Vagina (tissue), 2 donors: ENCODE data around the gene TNS3. TPM values are rescaled to one million over a fixed set of nuclear protein-coding genes. Genes with fewer than 3 reads are reported as not detected.

Experiments used
- DNase-seq, 2 donors: peaks; one replicate each; pipeline ENCODE4 v3.0.0-alpha.2; 2017; ENCODE audit errors: extremely low spot score in 2 of 2
- H3K27ac ChIP-seq: fragments of 200-600 bp; sonication (generic); one replicate; pipeline ENCODE4 v1.5.1; 2019
- H3K27me3 ChIP-seq: fragments of 200-600 bp; sonication (generic); one replicate; pipeline ENCODE4 v1.5.1; 2019
- H3K36me3 ChIP-seq, 2 donors: fragments of 200-600 bp; sonication (generic); one replicate each; pipeline ENCODE4 v1.5.1; 2017 to 2019
- H3K4me1 ChIP-seq: fragments of 200-600 bp; sonication (generic); one replicate; pipeline ENCODE4 v1.5.1; 2019
- H3K4me3 ChIP-seq, 2 donors: fragments of 200-600 bp; sonication (generic); 1 replicate in 1 of 2; 2 replicates in 1 of 2; pipeline ENCODE4 v1.5.1; 2016 to 2019
- H3K9me3 ChIP-seq: fragments of 200-600 bp; sonication (generic); one replicate; pipeline ENCODE4 v1.5.1; 2019
- CTCF ChIP-seq, 3 experiments: fragments of 450-650 bp in 2 of 3; fragments of 200-600 bp in 1 of 3; sonication (generic) in 1 of 3; IDR thresholded peaks; one replicate each; pipeline ENCODE4 v1.5.1; 2017 to 2019; ENCODE audit warnings: antibody characterized with exemption in 3 of 3, mild to moderate bottlenecking in 2 of 3, moderate library complexity in 2 of 3
- POLR2A ChIP-seq, 2 donors: fragments of 450-650 bp; IDR thresholded peaks; one replicate each; pipeline ENCODE4 v1.6.1; 2017; ENCODE audit warnings: antibody characterized with exemption in 2 of 2, mild to moderate bottlenecking in 2 of 2, moderate library complexity in 2 of 2
- POLR2AphosphoS5 ChIP-seq, 2 donors: sonication (generic); formaldehyde crosslinking; IDR thresholded peaks; one replicate each; pipeline ENCODE4 v1.9.0; 2017; ENCODE audit warnings: antibody characterized with exemption in 2 of 2, mild to moderate bottlenecking in 2 of 2, low read depth in 1 of 2; ENCODE audit not compliant: insufficient read depth in 1 of 2
- intact Hi-C: fragments of 100-400 bp; cut with DNase I; formaldehyde crosslinking; loops from one replicate; pipeline ENCODE4 v1.15.1; 2023
- total RNA-seq: library from RNA; depleted of rRNA; stranded (reverse); fragments of >200 nt; gene quantifications from one replicate; pipeline ENCODE4 v1.2.3, GENCODE V29; 2016

Gene TNS3
- total RNA-seq, 1 donor from 2014 or later: 36.8 TPM

DNA sequence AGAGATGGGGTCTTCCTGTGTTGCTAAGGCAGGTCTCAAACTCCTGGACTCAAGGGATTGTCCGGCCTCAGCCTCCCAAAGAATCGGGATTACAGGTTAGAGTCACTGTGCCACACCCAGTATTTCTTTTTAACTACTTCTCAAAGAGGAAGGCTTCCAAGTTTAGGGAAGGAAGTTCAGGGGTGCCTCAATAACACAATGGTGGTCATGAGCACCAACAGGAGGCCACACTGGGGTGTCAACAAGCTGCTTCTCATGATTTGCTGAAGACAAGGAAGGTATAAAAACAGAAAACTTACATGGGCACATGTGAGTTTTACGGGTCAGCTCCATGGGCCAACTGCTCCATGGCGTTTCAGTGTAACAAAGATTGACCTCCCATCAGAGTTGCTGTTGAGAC is 160.5 kb downstream of the TNS3 start:
- no peak overlapping the region for H3K4me3 ChIP-seq
- H3K36me3 ChIP-seq: no peaks in the 10 kb centered on the region
- no peaks in the 10 kb centered on the region for H3K9me3 ChIP-seq
- intact Hi-C loops: no loop called here
- no peaks in the 10 kb centered on the region for H3K27me3 ChIP-seq
- H3K27ac ChIP-seq: no peak overlapping the region
- peak in 1 of 2 donors; percentile 42 for DNase-seq
- H3K4me1 ChIP-seq: no peaks in the 10 kb centered on the region
- TF ChIP-seq CTCF (IDR thresholded peaks at IDR 0.05) (no peak), POLR2AphosphoS5 (IDR thresholded peaks at IDR 0.05; ENCODE audit: insufficient read depth in 1 of 2, low read depth in 1 of 2) (no peak), POLR2A (IDR thresholded peaks at IDR 0.05) (no peak)

DNA sequence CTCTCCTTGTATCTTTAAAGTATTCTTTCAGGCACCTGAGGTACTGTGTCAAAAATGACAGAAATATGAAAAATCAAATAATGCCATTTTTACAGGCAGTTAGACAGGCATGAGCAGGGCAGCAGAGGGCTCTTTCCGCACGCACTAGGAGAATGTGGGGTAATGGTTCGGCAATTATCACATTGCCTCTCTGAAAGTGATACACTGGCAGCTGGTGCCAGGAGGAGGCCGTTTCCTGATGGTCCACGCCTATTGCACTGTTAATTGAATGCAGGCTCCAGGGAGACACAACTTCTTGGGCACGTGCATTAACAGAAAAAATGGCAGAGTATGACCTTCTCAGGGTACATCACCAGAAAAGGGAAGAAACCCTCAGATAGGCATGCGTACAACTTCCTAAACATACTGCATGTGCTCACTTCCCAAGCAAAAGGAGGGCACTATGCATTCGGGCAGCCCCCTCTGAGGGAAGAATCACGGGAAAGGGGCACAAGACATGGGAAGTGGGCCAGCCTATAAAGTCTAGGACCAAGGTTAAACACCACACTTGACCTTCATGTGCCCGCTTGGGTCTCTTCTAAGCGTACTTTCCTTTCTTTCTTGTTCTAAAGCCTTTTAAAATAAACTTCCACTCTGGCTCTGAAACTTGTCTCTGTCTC is 161.7 kb downstream of the TNS3 start:
- Histone ChIP-seq H3K36me3 (no peaks in the 10 kb centered on the region), H3K9me3 (no peaks in the 10 kb centered on the region), H3K4me3 (no peak overlapping the region), H3K4me1 (no peaks in the 10 kb centered on the region), H3K27me3 (no peaks in the 10 kb centered on the region), H3K27ac (no peak overlapping the region)
- no peak for TF ChIP-seq CTCF (IDR thresholded peaks at IDR 0.05)
- no peak for TF ChIP-seq POLR2AphosphoS5 (IDR thresholded peaks at IDR 0.05; ENCODE audit: insufficient read depth in 1 of 2, low read depth in 1 of 2)
- TF ChIP-seq POLR2A (IDR thresholded peaks at IDR 0.05): no peak
- intact Hi-C loops: no loop called here
- no peak for DNase-seq

GRCh38 chr7:47419471-47419870 is 162.4 kb downstream of the TNS3 start:
- Histone ChIP-seq H3K9me3 (no peaks in the 10 kb centered on the region), H3K36me3 (no peaks in the 10 kb centered on the region), H3K27me3 (no peaks in the 10 kb centered on the region)

DNA sequence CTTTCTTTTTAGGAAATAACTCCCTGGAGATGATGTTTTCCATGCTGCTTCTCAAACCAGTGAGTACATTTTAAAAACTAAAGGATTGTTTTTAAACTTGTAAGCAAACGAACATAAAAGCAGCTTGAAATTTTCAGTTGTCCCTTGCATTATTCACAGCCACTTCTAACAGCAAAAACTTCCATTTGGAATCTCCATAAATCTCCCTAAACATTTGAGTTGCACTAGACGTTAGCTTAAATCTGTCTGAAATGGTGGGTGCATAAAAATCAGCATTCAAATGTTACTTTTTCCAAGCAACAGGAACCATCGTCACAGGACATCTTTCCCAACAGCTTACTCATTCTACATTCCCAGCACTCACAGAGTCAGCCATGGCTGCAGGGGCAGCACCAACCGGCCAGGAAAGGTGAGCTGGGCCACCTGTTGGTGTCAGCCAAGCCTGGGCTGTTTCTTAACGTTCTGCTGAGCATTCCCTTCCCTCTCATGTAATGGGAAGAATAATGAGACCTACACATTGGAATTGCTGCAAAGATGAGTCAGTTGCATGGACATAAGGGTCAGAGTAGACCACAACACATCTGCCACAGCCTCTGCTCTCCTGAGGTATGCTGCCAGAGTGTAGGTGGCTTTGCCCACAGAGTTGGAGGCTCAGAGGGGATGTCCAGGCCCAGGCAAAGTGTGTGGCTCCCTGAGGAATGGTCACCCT is 163.2 kb downstream of the TNS3 start:
- Histone ChIP-seq H3K9me3 (no peaks in the 10 kb centered on the region), H3K36me3 (no peaks in the 10 kb centered on the region), H3K27me3 (no peaks in the 10 kb centered on the region), H3K27ac (no peak overlapping the region), H3K4me3 (no peak overlapping the region), H3K4me1 (no peaks in the 10 kb centered on the region)
- intact Hi-C loops: no loop called here
- DNase-seq: peak in 1 of 2 donors; percentile 67
- TF ChIP-seq POLR2AphosphoS5 (IDR thresholded peaks at IDR 0.05; ENCODE audit: insufficient read depth in 1 of 2, low read depth in 1 of 2) (no peak), POLR2A (IDR thresholded peaks at IDR 0.05) (no peak), CTCF (IDR thresholded peaks at IDR 0.05) (no peak)

More at GRCh38 chr7:47419471-47419870, 162.4 kb downstream of the TNS3 start:
- Histone ChIP-seq H3K27ac (no peak overlapping the region), H3K4me1 (no peaks in the 10 kb centered on the region), H3K4me3 (no peak overlapping the region)
- no peak for TF ChIP-seq POLR2AphosphoS5 (IDR thresholded peaks at IDR 0.05; ENCODE audit: insufficient read depth in 1 of 2, low read depth in 1 of 2)
- TF ChIP-seq POLR2A (IDR thresholded peaks at IDR 0.05): no peak
- TF ChIP-seq CTCF (IDR thresholded peaks at IDR 0.05): no peak
- intact Hi-C loops: no loop called here
- DNase-seq: no peak
